GM19324 (cell line): ENCODE results near the gene C1S.

Source experiments
- ATAC-seq: cut with Tn5 transposase; IDR thresholded peaks from one replicate; pipeline ENCODE4 v1.9.1; 2021; ENCODE audit warnings: mild to moderate bottlenecking, moderate library complexity; ENCODE audit not compliant: unreplicated experiment, low FRiP score

The C1S gene

GRCh38 chr12:7073946-7074345 is 13.4 kb downstream of the C1S start:
- no peak for ATAC-seq

DNA sequence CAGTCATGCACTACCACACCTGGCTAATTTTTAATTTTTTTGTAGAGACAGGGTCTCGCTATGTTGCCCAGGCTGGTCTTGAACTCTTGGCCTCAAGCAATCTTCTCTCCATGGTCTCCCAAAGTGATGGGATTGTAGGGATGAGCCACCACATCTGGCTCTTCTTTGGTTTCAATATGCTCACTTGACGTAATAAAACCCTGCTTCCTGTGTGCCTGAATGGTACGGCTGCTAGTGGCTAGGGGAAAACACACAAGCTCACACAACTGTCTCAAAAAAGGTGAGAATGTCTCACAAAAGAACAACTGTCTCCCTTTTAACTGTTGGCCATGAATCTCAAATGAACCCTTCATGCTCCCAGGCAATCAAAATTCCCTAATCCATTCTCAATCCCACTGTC is 15.0 kb downstream of the C1S start:
- ATAC-seq, result no peak

DNA sequence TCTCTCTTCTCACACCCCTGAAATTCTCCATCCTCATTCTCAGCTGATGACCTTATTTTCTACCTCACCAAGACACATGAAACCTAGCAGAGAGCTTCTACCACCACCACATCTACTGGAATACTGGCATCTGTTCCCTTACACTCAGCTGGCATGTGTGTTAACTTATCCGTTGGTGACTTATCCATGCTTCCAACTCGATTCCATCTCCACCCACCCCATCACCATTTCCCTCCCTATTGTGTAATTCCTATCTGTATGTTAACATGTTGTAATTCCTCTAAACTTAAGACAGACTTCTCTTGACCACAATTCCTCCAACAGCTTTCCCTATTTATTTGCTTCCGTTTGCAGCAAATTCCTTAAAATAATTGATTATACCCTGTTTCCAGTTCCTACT is 15.4 kb downstream of the C1S start:
- no peak for ATAC-seq

DNA sequence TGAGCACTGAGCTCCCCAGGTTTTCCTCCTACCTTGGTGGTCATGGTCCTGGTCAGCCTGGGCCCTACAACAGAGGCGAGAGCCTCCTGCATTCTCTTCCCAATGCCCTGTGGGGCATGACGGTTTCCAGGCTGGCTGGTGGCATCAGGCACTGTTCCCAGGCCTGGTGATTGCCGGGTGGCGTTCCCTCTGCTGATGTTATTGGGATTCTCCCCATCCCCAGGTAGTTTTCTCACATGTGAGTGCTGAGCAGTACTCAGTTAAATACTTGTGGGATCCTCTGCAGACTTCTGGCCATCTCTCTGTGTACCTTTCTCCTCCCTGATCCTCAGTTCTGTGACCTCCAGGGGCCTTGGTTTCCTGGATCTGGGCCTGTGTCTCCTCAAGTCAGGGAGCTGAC is 16.0 kb downstream of the C1S start:
- no peak for ATAC-seq

- no peak for ATAC-seq
These were observed 17.6 kb downstream of the C1S start for GRCh38 chr12:7078163-7078562.

GRCh38 chr12:7079826-7080125 is 19.3 kb downstream of the C1S start:
- ATAC-seq, result no peak

- ATAC-seq, result no peak
These were observed 20.5 kb downstream of the C1S start for GRCh38 chr12:7081037-7081436.

DNA sequence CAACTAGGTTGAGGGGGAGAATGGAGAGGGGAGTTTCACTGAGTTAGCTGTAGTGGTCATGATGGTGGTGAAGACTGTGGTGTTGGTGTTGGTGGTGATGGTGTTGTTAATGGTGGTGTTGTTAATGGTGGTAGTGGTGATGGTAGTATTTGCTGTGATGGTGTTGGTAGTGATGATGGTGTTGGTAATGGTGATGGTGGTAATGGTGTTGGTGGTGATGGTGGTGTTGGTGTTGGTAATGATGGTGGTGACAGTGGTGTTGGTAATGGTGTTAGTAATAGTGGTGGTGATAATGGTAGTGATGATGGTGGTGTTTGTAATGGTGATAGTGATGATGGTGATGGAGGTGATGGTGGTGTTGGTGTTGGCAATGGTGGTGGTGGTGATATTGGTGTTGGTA is 22.6 kb downstream of the C1S start:
- ATAC-seq, result no peak

DNA sequence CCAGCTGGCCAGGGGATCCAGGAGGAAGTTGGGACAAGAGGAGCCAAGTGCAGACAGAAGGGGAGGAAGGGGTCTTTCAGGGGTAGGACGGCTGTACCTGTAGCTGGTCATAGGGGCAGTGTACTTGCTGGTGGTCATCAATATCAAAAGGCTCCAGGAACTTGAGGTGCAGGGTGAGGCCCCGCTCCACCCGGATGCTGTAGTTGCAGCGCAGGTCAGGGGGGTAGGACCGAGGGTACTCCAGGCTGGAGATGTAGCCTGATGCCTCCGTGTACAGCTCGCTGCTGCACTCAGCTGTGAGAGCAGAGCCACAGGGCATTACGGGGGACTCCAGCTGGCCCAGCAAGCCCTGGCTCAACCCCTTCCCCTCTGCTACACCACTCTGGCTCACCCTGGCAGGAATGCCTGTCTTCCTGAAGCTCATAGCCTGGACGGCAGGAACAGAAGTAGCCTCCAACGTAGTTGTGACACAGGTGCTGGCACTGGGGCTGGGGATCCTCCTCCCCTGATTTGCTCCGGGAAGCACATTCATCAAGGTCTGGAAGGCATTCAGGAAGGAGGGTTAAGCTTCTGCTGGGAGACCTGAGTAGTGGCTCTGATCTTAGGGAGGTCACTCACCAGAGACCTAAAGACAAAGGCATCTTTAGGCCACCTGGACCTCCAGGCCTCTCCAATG is 28.8 kb downstream of the C1S start:
- no peak for ATAC-seq

- ATAC-seq, result no peak
These were observed 29.9 kb downstream of the C1S start for GRCh38 chr12:7090222-7090998.

DNA sequence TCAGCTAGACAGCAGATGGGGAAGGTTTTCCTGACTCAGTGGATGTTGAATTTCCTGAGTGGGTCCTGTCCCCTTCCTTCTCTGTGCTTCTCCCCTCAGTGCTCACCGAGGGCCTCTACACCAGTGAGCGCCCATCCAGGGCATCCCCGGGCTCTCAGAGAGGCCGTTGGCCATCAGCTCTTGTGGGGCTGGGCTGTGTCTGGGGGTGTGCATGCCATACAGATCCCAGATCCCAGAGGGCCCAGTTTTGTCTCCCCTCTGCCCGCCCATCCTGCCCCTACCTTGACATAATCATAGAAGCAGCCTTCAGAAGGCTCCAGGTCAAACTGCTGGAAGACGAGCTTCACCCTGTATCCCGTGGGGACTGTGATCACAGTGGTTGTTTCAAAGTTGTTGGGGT is 30.7 kb downstream of the C1S start:
- ATAC-seq, result no peak

GRCh38 chr12:7091660-7092228 is 31.2 kb downstream of the C1S start:
- no peak for ATAC-seq

- ATAC-seq, result no peak
These were observed 31.9 kb downstream of the C1S start, which contains the start of gene C1R for GRCh38 chr12:7092229-7092985. Gene C1R, minus strand, starts transcription at chr12:7092445. Its CDS starts 57 bp downstream, at chr12:7092388.

DNA sequence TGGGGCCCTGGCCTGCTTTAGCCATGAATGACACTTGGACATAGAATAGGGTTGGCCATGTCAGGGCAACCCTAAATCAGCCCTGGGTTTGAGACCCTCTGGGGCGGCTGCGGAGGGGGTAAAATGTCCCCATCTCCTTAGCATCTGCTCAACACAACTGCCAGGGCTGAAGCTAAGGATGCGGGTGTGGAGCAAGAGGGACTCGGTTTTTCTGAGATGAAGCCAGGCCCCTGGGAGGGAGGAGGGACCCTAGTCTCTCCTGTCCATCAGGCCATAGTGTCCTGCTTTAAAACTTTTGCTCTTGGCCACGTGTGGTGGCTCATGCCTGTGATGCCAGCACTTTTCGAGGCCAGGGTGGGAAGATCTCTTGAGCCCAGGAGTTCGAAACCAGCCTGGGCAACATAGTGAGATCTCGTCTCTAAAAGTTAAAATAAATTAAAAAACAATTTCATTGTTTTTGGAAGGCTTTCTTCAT is 32.5 kb downstream of the C1S start:
- ATAC-seq, result no peak

DNA sequence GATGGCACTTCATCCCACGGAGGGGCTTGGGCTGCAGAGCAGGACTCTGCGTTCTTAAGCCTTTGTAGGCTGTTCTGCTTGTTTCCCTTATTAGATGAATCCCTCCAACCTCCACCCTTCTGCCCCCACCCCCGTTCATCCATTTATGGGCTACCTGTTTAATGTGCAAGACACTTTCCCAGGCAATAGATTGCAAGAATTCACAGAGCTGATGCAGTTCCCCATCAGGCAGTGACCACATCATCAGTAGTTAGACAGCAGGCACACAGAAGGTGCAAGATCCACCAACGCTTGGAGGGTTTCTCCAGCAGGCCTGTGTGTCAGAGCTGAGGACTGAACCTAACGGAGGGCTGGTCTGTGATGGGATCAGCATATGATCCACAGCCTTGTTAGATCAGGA is 33.0 kb downstream of the C1S start:
- ATAC-seq, result no peak

DNA sequence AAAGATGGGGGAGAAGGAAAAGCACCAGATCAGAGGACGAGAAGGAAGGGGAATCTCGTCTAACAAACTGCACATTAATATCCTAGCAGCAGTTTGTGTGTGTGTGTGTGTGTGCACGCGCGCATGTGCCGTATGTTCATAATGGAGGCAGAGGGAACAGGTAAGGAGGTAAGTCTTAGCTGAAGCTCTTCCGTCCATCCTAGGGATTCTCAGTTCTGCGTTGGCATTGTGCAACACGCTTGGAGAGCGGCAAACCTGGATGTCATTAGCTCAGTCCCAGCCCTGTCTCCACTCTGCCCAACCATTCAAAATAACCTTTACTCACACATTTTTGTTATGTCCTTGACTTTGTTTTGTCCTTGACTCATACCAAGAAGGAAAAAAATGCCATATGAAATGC is 33.4 kb downstream of the C1S start:
- no peak for ATAC-seq

- ATAC-seq, result no peak
These were observed 35.8 kb downstream of the C1S start for GRCh38 chr12:7096006-7096932.

DNA sequence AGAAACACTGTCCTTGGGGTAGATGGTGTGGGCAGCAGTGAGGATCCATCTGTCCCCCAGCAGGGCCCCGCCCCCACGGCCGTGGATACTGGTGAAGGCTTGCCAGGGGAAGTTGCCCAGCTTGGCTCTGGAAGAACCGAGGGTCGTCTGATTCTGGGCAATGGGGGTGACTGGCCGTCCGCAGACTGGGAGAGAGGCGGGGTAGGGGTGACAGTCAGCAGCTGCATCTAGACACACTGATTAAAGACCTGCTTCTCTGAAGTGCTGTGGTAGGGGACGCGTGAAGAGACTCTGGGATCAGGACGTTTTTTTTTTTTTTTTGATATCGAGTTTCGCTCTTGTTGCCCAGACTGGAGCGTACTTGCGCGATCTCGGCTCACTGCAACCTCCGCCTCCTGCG is 36.5 kb downstream of the C1S start:
- no peak for ATAC-seq

DNA sequence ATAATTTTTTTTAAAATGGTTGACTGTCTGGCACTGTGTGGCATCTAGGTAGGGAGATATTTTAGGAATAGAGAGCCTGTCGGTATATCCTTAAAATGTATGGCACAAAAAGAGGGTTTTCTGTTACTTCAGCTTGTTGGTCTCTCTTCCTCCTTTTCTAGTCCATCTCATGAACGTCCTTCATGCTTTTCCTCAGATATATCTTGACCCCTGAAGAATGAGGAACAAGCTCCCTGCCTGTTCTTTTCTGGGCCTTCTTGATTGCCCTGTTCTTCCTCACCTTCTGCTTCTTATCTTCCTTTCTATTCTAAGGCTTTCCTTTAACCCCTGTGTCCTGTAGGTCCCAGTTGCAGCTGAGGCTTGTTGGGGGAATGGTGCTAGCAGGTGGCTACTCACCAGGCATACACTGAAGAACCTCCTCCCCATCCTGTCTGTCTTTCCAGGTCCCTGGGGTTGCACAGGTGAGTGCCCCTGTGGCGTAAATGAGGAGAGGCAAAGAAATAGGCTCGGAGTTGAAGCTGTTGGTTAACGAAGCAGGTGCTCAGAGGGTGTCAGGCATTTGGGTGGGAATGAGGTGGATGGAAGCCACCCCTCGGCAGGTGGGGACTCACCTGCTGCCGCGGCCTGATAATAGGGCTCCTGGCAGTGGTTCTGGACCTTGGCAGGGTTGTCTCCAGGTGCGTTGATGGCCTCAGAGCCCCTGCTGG is 38.9 kb downstream of the C1S start:
- no peak for ATAC-seq

DNA sequence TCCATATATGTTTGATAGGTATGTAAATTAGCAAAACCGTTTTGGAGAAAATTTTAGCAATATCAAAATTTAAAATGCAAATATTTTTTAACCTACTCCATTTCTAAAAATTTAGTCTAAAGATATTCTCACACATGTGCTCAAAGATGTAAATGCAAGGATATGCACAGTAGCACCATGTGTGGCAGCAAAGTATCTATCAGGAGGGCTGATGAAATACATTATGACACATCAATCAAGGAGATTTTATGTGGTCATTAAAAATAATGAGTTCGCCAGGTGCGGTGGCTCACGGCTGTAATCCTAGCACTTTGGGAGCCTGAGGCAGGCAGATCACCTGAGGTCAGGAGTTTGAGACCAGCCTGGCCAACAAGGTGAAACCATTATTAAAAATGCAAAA is 39.7 kb downstream of the C1S start:
- no peak for ATAC-seq
